Activated naive CD4-positive, alpha-beta T cell treated with anti-CD3 and anti-CD28 coated beads, Interleukin-2, amount 50 U/mL, for 24 hours (primary cell): ENCODE results near the gene SMG6.

ENCODE experiments used
- H3K27ac Mint-ChIP-seq: one replicate; pipeline ENCODE4 v1.8.0; 2021; ENCODE audit warnings: mild to moderate bottlenecking, mixed read lengths
- H3K27me3 Mint-ChIP-seq: one replicate; pipeline ENCODE4 v1.8.0; 2021; ENCODE audit warnings: mixed read lengths
- H3K36me3 Mint-ChIP-seq: one replicate; pipeline ENCODE4 v1.8.0; 2021; ENCODE audit warnings: mixed read lengths
- H3K4me1 Mint-ChIP-seq: one replicate; pipeline ENCODE4 v1.8.0; 2021; ENCODE audit warnings: mixed read lengths
- H3K4me3 Mint-ChIP-seq: one replicate; pipeline ENCODE4 v1.8.0; 2021; ENCODE audit warnings: mild to moderate bottlenecking, mixed read lengths
- H3K9me3 Mint-ChIP-seq: one replicate; pipeline ENCODE4 v1.8.0; 2021; ENCODE audit warnings: mixed read lengths

Gene SMG6

GRCh38 chr17:2120586-2121335, 182.8 kb downstream of the SMG6 start:
- Mint-ChIP-seq H3K27ac (no peak overlapping the region), H3K27me3 (no peaks in the 10 kb centered on the region), H3K36me3 (peaks cover 4% of the 10 kb centered on the region), H3K9me3 (no peaks in the 10 kb centered on the region), H3K4me1 (peaks cover 23% of the 10 kb centered on the region), H3K4me3 (no peak overlapping the region)

DNA sequence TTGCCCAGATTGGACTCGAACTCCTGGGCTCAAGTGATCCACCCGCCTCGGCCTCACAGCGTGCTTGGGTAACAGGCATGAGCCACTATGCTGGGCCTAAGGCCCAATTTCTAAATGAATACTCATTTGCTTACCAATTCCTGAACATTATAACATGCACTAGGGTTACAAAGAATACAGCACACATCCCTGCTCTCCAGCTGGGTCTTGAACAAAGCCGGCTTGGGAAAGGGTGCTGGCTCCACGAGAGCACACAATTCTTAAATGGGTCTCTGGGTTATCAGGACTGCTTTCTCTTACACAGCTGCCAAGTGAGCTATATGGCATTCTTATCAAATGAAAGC, 190.3 kb downstream of the SMG6 start:
- H3K9me3 Mint-ChIP-seq, result no peaks in the 10 kb centered on the region
- H3K27ac Mint-ChIP-seq, result no peak overlapping the region
- no peak overlapping the region for H3K4me3 Mint-ChIP-seq
- H3K27me3 Mint-ChIP-seq, result no peaks in the 10 kb centered on the region
- no peaks in the 10 kb centered on the region for H3K4me1 Mint-ChIP-seq
- peaks cover 2% of the 10 kb centered on the region for H3K36me3 Mint-ChIP-seq

DNA sequence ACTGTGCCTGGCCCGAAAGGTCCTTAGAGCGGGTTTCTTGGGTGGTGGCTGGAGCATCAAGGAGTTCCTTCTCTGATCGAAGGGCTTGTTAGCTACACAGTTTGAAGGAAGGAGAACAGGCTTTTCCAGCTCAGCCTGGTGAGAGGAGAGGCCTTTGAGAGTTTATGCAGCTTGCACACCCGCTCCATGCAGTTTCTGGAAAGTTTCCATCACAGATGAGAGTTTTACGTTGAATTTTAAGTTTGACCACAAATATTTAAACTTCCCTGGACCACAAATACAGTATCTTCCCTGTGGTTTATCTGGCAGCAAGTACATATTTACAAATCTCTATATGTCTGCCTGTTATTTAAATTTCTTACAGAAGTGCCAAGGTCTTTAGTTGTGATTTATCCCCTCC, 191.9 kb downstream of the SMG6 start:
- H3K4me3 Mint-ChIP-seq, result no peak overlapping the region
- H3K27me3 Mint-ChIP-seq, result no peaks in the 10 kb centered on the region
- H3K27ac Mint-ChIP-seq, result no peak overlapping the region
- H3K36me3 Mint-ChIP-seq, result peaks cover 2% of the 10 kb centered on the region
- no peaks in the 10 kb centered on the region for H3K4me1 Mint-ChIP-seq
- no peaks in the 10 kb centered on the region for H3K9me3 Mint-ChIP-seq

- Mint-ChIP-seq H3K4me1 (peaks cover 5% of the 10 kb centered on the region), H3K4me3 (no peak overlapping the region), H3K27ac (no peak overlapping the region), H3K27me3 (no peaks in the 10 kb centered on the region), H3K9me3 (no peaks in the 10 kb centered on the region), H3K36me3 (peaks cover 6% of the 10 kb centered on the region)
Measured at GRCh38 chr17:2110436-2110835, 193.1 kb downstream of the SMG6 start.

DNA sequence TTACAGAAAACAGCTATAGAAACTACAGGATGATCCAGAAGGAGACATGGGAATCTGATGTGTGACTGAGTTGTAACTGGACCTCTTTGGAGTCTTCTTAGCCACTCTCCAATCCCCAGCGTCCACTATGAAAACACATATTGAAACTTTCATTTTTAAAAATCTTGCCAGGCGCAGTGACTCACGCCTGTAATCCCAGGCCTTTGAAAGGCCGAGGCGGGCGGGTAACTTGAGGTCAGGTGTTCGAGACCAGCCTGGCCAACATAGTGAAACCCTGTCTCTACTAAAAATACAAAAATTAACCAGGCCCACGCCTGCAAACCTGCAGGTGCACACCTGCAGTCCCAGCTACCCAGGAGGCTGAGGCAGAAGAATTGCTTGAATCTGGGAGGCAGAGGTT, 195.4 kb downstream of the SMG6 start:
- Mint-ChIP-seq H3K4me3 (no peak overlapping the region), H3K9me3 (no peaks in the 10 kb centered on the region), H3K4me1 (peaks cover 6% of the 10 kb centered on the region), H3K36me3 (peaks cover 6% of the 10 kb centered on the region), H3K27me3 (no peaks in the 10 kb centered on the region), H3K27ac (no peak overlapping the region)

DNA sequence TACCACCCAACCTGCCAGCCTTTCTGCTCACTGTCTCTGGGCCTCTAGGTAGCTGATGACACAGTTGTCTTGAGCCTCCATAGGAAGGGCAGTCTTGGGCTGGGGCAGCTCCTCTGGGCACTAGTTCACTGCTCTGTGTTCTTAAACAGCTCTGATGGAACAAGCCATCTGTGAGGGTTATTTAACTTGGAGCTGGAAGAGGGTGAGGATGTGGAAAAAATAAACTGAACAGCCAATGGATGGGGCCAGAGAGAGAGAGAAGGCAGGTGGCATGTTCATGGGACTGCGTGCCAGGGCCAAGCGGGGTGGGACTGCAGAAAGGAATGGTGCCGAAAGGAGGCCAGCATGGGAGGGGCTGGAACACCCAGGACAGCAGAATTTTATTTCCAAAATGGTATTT, 196.1 kb downstream of the SMG6 start:
- Mint-ChIP-seq H3K27ac (peak overlapping the region; percentile 82), H3K4me1 (peaks cover 13% of the 10 kb centered on the region), H3K27me3 (no peaks in the 10 kb centered on the region), H3K36me3 (peaks cover 6% of the 10 kb centered on the region), H3K9me3 (no peaks in the 10 kb centered on the region), H3K4me3 (no peak overlapping the region)

GRCh38 chr17:2107050-2107449, 196.5 kb downstream of the SMG6 start:
- no peaks in the 10 kb centered on the region for H3K9me3 Mint-ChIP-seq
- H3K36me3 Mint-ChIP-seq, result peaks cover 6% of the 10 kb centered on the region
- peaks cover 14% of the 10 kb centered on the region for H3K4me1 Mint-ChIP-seq
- H3K27me3 Mint-ChIP-seq, result no peaks in the 10 kb centered on the region
- H3K27ac Mint-ChIP-seq, result no peak overlapping the region
- H3K4me3 Mint-ChIP-seq, result no peak overlapping the region

DNA sequence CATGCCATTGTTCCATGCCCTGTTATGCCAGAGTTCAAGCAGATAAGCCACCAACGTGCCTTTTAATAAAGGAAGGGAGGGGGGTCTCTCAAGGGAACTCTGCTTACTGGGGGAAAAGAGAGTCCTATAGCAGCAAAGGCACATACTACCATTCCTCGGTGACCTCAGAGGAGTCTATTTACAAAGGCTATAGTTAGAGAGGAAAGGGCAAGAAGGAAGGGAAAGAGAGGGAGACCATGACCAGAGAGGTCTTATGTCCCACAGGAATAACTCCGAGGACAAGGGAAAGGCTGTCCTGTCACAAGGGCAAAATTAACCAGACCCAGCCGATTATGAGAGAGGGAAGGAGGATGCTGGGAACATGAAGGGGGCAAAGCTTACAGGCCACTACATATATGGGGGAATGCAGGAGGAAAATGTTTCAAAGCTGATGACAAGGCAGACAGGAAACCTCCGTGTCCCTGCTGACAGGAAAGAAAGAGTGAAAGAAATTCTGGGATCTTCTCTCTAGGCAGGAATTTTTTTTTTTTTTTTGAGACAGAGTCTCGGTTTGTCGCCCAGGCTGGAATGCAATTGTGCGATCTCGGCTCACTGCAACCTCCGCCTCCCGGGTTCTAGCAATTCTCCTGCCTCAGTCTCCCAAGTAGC, 197.2 kb downstream of the SMG6 start:
- Mint-ChIP-seq H3K27ac (peak overlapping the region; percentile 59), H3K4me1 (peaks cover 19% of the 10 kb centered on the region), H3K9me3 (no peaks in the 10 kb centered on the region), H3K27me3 (no peaks in the 10 kb centered on the region), H3K4me3 (no peak overlapping the region), H3K36me3 (peaks cover 6% of the 10 kb centered on the region)

GRCh38 chr17:2105663-2106062, 197.9 kb downstream of the SMG6 start:
- no peaks in the 10 kb centered on the region for H3K27me3 Mint-ChIP-seq
- peaks cover 23% of the 10 kb centered on the region for H3K4me1 Mint-ChIP-seq
- no peak overlapping the region for H3K4me3 Mint-ChIP-seq
- H3K27ac Mint-ChIP-seq, result no peak overlapping the region
- H3K9me3 Mint-ChIP-seq, result no peaks in the 10 kb centered on the region
- H3K36me3 Mint-ChIP-seq, result peaks cover 6% of the 10 kb centered on the region

- no peaks in the 10 kb centered on the region for H3K9me3 Mint-ChIP-seq
- H3K27ac Mint-ChIP-seq, result no peak overlapping the region
- H3K4me1 Mint-ChIP-seq, result peaks cover 23% of the 10 kb centered on the region
- peaks cover 5% of the 10 kb centered on the region for H3K36me3 Mint-ChIP-seq
- H3K27me3 Mint-ChIP-seq, result no peaks in the 10 kb centered on the region
- no peak overlapping the region for H3K4me3 Mint-ChIP-seq
Measured at GRCh38 chr17:2102931-2103809, 200.4 kb downstream of the SMG6 start.

DNA sequence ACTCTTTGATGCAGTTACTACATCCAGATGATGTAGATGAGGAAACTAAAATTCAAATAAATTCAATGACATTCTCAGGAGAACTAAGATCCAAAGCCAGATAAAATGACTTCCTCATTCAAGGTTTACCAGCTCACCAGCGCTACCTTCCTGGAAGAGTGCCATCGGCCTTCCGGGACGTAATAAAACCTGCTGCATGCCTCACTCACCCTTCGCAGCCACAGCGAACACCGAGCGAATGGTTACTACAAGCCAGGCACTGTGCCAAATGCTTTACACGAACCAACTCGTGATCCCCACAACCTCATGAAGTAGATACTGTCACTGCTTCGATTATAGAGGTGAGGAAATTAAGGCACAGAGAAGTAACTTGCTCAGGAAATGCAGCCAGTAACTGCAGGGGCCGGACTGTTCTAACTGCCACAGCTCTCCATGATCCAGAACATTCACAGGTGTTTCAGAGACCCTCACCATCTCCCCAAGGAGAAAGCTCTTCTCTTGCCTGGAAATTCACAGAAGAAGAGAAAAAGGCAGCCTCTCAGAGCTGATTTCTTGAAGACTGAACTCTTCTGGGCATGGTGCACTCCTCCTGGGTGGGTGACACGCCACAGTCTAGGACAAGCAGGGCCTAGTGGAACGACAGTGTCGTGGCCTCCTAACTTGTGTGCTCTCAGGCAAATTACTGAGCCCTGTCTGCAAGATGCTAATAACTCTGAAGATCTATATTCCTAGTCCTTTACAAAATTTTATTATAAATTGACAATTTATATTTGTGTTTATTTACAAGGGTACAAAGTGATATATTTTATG, 201.9 kb downstream of the SMG6 start:
- no peak overlapping the region for H3K4me3 Mint-ChIP-seq

DNA sequence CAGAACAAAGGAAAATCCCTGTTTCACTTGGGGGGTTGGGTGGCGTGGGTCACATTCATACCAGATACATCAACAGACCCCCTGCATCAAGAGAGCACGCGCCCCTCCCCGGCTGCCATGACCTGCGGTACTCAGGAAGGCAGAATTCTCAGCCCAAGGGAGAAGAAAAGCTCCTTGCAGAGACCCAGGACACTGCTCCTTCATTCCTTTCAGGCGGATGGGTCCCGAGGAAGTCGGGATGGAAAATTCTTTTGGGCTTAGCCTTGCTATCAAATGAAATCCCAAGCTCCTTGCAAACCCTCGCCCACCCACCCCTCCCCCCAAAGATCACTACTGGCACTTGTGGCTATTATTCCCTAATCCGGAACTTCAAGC, 208.1 kb downstream of the SMG6 start:
- peaks cover 7% of the 10 kb centered on the region for H3K36me3 Mint-ChIP-seq
- no peak overlapping the region for H3K4me3 Mint-ChIP-seq
- H3K27me3 Mint-ChIP-seq, result no peaks in the 10 kb centered on the region
- no peaks in the 10 kb centered on the region for H3K9me3 Mint-ChIP-seq
- H3K27ac Mint-ChIP-seq, result peak overlapping the region; percentile 41
- peaks cover 19% of the 10 kb centered on the region for H3K4me1 Mint-ChIP-seq

More for the DNA sequence above, 201.9 kb downstream of the SMG6 start:
- Mint-ChIP-seq H3K36me3 (peaks cover 7% of the 10 kb centered on the region), H3K27me3 (no peaks in the 10 kb centered on the region), H3K27ac (no peak overlapping the region), H3K4me1 (peaks cover 23% of the 10 kb centered on the region), H3K9me3 (no peaks in the 10 kb centered on the region)

- peaks cover 24% of the 10 kb centered on the region for H3K4me1 Mint-ChIP-seq
- H3K4me3 Mint-ChIP-seq, result no peak overlapping the region
- peaks cover 7% of the 10 kb centered on the region for H3K36me3 Mint-ChIP-seq
- H3K9me3 Mint-ChIP-seq, result no peaks in the 10 kb centered on the region
- H3K27me3 Mint-ChIP-seq, result no peaks in the 10 kb centered on the region
- peak overlapping the region; percentile 41 for H3K27ac Mint-ChIP-seq
Measured at GRCh38 chr17:2094891-2095535, 208.6 kb downstream of the SMG6 start.

DNA sequence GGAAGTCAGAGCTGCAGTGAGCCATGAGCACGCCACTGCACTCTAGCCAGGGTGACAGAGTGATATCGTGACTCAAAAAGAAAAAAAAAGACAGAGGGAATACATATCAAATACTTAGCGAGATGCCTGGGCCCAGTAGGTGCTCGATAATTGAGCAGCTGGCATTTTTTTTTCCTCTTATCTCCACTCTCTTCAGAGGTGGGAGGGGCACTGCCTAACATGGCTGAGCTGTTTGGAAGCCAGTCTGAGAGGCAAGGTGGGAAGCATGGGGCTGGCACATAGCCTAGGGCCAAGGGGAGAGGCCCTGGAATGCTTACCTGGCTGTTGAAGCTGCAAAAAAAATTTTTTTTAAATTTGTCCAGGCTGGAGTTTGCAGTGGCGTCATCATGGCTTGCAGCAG, 210.2 kb downstream of the SMG6 start:
- Mint-ChIP-seq H3K4me1 (peaks cover 41% of the 10 kb centered on the region), H3K36me3 (peaks cover 7% of the 10 kb centered on the region), H3K27ac (peak overlapping the region; percentile 65), H3K27me3 (no peaks in the 10 kb centered on the region), H3K4me3 (no peak overlapping the region), H3K9me3 (no peaks in the 10 kb centered on the region)

DNA sequence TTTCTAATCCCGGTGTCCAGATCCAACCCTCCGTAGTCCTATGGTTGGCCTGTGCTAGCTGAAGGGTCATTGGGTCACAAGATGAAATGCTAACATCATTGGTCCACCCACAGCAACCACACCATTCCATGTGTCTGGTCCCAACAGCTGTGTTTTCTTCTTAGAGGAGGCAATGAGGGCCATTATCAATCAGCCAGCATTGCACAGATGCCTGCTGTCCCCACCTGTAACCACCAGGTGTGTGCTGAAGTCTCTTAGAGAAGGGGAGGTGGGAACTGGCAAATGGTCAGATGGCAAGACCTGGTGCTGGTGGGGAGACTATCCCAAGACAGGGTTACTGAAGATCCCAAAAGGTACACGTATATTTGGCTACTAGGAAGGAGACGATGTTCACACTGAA, 211.3 kb downstream of the SMG6 start:
- no peak overlapping the region for H3K27ac Mint-ChIP-seq
- no peaks in the 10 kb centered on the region for H3K9me3 Mint-ChIP-seq
- H3K4me1 Mint-ChIP-seq, result peaks cover 51% of the 10 kb centered on the region
- H3K27me3 Mint-ChIP-seq, result no peaks in the 10 kb centered on the region
- peaks cover 5% of the 10 kb centered on the region for H3K36me3 Mint-ChIP-seq
- H3K4me3 Mint-ChIP-seq, result no peak overlapping the region
